HG03558 (cell line): ENCODE results near the gene THSD7B.
"Not testable (repeated sequence)": the region's sequence is repeated elsewhere in the genome, so short reads cannot be mapped to it uniquely, and the experiment has no call there.

Experiments
- ATAC-seq: cut with Tn5 transposase; IDR thresholded peaks from one replicate; pipeline ENCODE4 v1.9.1; 2021; ENCODE audit warnings: moderate number of reproducible peaks; ENCODE audit not compliant: unreplicated experiment; ENCODE audit errors: extremely low read depth

The THSD7B gene

GRCh38 chr2:137493261-137493660 lies 727.9 kb downstream of the THSD7B start:
- ATAC-seq, result no peak

GRCh38 chr2:137500599-137500998 lies 735.3 kb downstream of the THSD7B start:
- no peak for ATAC-seq

DNA sequence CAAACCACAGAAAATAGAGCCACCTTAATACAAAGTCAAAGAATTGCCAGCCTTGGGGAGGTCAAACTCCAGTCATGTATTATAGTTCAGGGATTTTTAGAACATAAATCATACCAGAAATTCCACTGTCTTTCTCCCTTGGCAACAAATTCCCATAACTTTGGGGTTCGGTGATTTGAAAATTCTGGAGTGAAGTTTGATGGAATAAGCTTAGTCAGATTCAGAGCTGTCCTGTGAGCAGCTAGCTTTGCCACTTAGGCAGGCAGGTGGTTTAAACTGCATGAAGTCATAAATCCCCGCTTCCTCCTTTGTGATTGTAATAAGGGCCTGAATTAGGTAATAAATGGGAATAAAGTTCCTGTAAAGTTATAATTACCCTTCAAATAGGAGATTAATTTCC lies 741.9 kb downstream of the THSD7B start:
- ATAC-seq, result no peak

GRCh38 chr2:137508739-137509384 lies 743.5 kb downstream of the THSD7B start:
- no peak for ATAC-seq

GRCh38 chr2:137511526-137511925 lies 746.2 kb downstream of the THSD7B start:
- no peak for ATAC-seq

- no peak for ATAC-seq
Measured at GRCh38 chr2:137521653-137522619, 756.6 kb downstream of the THSD7B start.

GRCh38 chr2:137522620-137523011 lies 757.3 kb downstream of the THSD7B start:
- ATAC-seq, result no peak

GRCh38 chr2:137523931-137524330 lies 758.6 kb downstream of the THSD7B start:
- ATAC-seq, result no peak

- ATAC-seq, result no peak
Measured at GRCh38 chr2:137525132-137525531, 759.8 kb downstream of the THSD7B start.

DNA sequence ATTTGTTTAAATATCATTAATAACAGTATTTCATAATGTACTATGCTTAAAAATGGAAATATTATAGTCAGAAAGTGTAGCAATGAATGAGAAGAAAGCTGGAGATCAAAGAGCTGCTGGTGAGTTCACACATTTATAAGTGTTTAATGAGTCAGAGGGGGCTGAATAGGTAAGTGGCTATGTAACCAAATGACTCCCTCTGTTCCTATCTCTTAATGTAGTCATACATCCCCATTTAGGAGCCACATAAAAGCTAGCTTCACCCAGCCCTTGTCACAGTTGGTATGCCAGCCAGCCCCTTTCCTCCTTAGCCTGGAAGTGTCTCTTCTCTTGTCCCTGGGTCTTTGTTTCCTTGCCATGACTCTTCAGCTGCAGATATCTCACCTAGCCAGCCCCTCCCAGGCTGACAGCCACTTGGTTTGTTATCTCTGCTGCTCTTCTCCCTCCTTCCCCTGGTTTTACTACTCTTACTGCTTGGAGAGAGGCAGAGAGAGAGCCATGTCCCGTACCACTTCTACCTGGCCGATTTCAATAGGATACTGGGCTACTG lies 760.4 kb downstream of the THSD7B start:
- no peak for ATAC-seq

DNA sequence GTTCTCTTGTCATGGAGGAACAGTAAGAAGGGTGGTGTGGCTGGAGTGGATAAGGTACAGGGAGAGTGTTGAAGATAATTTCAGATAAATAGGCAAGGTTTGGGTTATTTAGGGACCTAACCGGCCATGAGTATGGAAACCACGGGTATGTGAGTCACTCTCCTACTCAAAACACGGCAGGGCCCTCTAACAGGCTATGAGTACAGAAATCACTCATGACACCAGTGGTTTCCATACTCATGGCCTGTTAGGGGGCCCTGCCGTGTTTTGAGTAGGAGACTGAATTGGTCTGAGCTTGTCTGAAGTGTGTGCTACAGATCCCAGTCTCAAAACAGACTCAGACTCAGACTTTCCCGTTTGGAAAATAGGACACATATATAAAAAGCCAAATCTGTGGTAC lies 770.6 kb downstream of the THSD7B start:
- ATAC-seq, result no peak

DNA sequence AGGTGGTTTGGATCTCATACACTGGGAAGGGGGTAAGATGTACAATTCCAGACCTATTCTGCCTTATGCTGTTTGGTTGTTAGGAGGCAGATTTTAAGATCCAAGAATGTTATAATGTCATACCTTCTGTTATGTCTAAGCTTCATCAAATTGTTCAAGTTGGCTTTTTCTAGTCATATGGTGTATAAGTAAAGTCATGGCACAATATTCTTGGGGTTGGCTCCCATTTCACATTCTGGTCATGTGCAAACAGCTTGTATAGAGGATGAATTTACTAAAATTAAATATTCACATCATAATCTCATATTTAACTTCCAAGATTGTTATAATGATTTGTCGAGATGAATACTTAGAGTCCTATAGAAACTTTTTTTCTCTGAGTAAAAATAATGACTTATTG lies 774.0 kb downstream of the THSD7B start:
- no peak for ATAC-seq

DNA sequence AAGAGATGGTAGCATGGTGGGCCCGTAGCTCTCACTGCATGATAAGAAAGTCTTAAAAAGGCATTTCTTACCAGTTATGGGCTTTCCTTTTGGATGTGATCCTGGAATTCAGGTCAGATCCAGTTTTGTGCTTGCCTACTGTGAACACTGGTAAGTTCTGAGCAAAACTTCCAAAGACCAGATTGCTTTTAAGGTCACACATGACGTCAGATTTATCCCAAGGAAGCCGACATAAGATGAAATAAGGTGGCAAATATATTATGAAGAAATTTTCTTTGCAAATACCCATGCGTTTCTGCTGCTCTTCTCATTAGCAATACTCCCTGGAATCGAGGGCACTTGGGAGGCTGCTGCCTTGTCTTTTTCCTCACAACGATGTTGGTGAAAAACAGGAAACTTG lies 782.5 kb downstream of the THSD7B start:
- no peak for ATAC-seq

DNA sequence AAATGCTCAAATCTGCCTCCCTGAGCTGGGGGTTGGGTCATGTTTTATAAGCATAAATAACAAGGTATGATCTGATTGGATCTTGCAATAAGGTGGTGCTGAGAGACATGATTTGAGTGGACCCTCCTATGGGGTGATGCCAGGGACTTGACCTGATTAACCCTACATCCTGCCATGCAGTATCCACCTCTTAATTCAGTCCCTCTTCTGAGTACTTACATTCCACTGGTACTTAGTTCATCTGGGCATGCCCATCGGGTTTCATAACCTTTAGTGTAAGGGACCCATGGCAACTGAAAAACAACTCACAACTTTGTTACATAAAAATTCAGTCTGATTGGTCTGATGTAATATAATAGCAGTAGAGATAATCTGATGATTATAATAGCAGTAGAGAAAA lies 801.0 kb downstream of the THSD7B start:
- ATAC-seq, result no peak

GRCh38 chr2:137570484-137570883 lies 805.1 kb downstream of the THSD7B start:
- ATAC-seq, result no peak

DNA sequence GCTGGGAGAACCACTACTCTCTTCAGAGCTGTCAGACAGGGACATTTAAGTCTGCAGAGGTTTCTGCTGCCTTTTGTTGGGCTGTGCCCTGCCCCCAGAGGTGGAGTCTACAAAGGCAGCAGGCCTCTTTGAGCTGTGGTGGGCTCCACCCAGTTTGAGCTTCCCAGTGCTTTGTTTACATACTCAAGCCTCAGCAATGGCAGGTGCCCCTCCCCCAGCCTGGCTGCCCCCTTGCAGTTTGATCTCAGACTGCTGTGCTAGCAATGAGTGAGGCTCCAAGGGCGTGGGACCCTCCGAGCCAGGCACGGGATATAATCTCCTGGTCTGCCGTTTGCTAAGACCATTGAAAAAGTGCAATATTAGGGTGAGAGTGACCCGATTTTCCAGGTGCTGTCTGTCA lies 822.5 kb downstream of the THSD7B start:
- ATAC-seq, result not testable (repeated sequence)

GRCh38 chr2:137588578-137588977 lies 823.2 kb downstream of the THSD7B start:
- ATAC-seq, result not testable (repeated sequence)

DNA sequence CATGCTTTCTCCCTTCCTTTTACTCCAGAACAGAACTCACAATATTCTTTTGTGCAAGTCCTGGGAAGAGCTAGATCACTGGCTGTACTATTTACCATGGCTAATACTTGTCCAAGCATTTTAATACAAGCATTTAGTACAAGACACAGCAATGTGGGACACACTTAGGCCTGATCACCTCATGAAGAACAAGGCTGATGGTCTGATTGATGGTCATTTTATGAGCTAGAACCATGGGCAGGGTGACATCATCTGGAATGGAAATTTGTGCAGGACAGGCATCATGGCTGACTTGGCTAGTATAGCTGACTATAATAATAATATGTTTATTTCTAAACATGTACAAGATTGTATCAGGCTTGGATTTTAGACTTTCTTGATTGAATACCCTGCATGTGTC lies 824.8 kb downstream of the THSD7B start:
- no peak for ATAC-seq

GRCh38 chr2:137607722-137608318 lies 842.5 kb downstream of the THSD7B start:
- ATAC-seq, result no peak

DNA sequence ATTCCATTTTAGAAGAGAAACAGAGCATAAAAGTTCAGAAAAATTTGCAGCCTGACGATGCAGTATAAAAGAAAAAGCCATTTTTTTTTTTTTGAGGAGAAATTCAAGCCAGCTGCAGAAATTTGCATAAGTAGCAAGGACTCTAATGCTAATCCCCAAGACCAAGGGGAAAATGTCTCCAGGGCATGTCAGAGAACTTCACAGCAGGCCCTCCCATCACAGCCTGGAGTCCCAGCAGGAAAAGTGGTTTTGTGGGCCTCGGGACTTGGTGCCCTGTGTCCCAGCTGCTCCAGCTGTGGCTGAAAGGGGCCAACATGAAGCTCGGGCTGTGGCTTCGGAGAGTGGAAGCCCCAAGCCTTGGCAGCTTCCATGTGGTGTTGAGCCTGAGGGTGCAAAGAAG lies 873.6 kb downstream of the THSD7B start:
- ATAC-seq, result no peak

GRCh38 chr2:137644731-137645130 lies 879.4 kb downstream of the THSD7B start:
- ATAC-seq, result no peak
